Activated T-cell treated with anti-CD3 and anti-CD28 coated beads, Interleukin-2, amount 50 U/mL, for 4 hours (primary cell): ENCODE data around the gene RPS18. TPM values are rescaled to one million over a fixed set of nuclear protein-coding genes. Genes with fewer than 3 reads are reported as not detected.
"Not testable (repeated sequence)": the region's sequence is repeated elsewhere in the genome, so short reads cannot be mapped to it uniquely, and the experiment has no call there.

ENCODE experiments used
- ATAC-seq, 2 donors: fragments of 200-7000 bp; cut with Tn5 transposase; one replicate each; pipeline ENCODE4 v1.10.0; 2021
- DNase-seq: peaks from one replicate; pipeline ENCODE4 v3.0.0-alpha.2; 2020
- H3K27me3 Mint-ChIP-seq: one replicate; pipeline ENCODE4 v1.8.0; 2021; ENCODE audit warnings: low read depth, mixed read lengths
- H3K36me3 Mint-ChIP-seq: one replicate; pipeline ENCODE4 v1.8.0; 2022; ENCODE audit warnings: mixed read lengths; ENCODE audit not compliant: insufficient read depth
- H3K4me1 Mint-ChIP-seq: one replicate; pipeline ENCODE4 v1.8.0; 2021; ENCODE audit warnings: low read depth, mixed read lengths
- H3K4me3 Mint-ChIP-seq: one replicate; pipeline ENCODE4 v1.8.0; 2021; ENCODE audit warnings: mild to moderate bottlenecking, moderate library complexity, mixed read lengths
- H3K9me3 Mint-ChIP-seq: one replicate; pipeline ENCODE4 v1.8.0; 2021; ENCODE audit warnings: mixed read lengths
- total RNA-seq, 3 donors: library from RNA; stranded (reverse); gene quantifications; one replicate each; pipeline ENCODE4 v1.2.1, GENCODE V29; 2021

RPS18 gene
- total RNA-seq, 3 donors from 2014 or later, result 4,231 to 4,415 (median 4,409) TPM

DNA sequence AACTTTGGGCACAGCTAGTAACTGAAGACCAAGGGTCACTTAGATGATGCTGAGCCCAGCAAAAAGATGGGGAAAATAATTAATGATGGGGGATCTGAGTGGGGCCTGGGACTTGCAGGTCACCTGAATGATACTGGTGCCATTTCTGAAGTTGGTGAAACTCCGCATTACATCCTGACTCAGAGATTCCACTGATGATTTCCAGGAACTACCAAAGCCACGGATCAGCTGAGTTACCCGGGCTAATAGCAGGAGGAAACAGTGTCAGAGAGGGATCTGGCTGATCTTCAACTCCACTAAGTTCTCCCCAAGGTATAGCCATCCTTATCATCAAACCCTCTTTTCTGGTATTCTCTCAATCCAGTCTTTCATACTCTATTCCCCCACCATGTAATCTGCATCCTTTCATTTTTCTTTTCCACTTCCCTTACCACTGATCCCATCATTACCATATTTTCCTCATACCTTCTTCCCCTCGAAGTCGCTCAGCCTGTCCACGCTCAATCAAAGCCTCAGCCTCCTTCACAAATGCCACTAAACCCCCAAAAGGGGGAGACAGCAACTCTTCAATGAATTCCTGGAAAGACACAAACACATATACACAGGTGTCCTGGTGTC lies 20.4 kb upstream of the RPS18 start:
- Mint-ChIP-seq H3K9me3 (no peaks in the 10 kb centered on the region), H3K4me1 (peaks cover 36% of the 10 kb centered on the region), H3K27me3 (no peaks in the 10 kb centered on the region), H3K36me3 (peaks cover 11% of the 10 kb centered on the region), H3K4me3 (peak overlapping the region; percentile 7)
- ATAC-seq, result no peak
- no peak for DNase-seq

DNA sequence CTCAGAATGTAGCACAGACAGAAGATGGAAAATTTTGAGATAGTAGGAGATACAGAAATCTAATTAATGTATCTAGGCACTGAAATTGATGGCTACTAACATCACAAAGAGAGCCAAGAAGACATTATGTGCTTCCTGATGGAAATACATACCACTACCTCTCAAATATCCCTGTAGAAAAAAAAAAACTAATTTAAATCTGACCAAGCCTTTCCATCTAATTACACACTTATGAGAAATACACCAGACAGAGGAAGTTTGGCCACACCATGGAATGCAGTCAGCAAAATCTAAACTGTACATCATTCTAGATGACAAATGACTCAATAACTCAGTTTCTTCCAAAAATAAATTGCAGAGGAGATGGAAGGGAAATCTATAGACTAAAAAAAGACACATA lies 19.1 kb upstream of the RPS18 start:
- peaks cover 36% of the 10 kb centered on the region for H3K4me1 Mint-ChIP-seq
- no peak for ATAC-seq
- H3K4me3 Mint-ChIP-seq, result no peak overlapping the region

GRCh38 chr6:33254591-33254990 lies 17.3 kb upstream of the RPS18 start:
- Mint-ChIP-seq H3K4me1 (peaks cover 23% of the 10 kb centered on the region), H3K36me3 (peaks cover 11% of the 10 kb centered on the region), H3K27me3 (no peaks in the 10 kb centered on the region), H3K4me3 (no peak overlapping the region), H3K9me3 (no peaks in the 10 kb centered on the region)
- no peak for ATAC-seq
- no peak for DNase-seq

More for the DNA sequence above, 19.1 kb upstream of the RPS18 start:
- no peak for DNase-seq
- no peaks in the 10 kb centered on the region for H3K27me3 Mint-ChIP-seq
- no peaks in the 10 kb centered on the region for H3K9me3 Mint-ChIP-seq
- H3K36me3 Mint-ChIP-seq, result peaks cover 11% of the 10 kb centered on the region

- Mint-ChIP-seq H3K4me3 (no peak overlapping the region), H3K4me1 (no peaks in the 10 kb centered on the region), H3K9me3 (no peaks in the 10 kb centered on the region), H3K36me3 (peaks cover 17% of the 10 kb centered on the region), H3K27me3 (no peaks in the 10 kb centered on the region)
- ATAC-seq, result no peak
- no peak for DNase-seq
Observed at GRCh38 chr6:33259032-33259431, 12.8 kb upstream of the RPS18 start.

- not testable (repeated sequence) for H3K4me3 Mint-ChIP-seq, H3K27me3 Mint-ChIP-seq, H3K9me3 Mint-ChIP-seq, DNase-seq, H3K4me1 Mint-ChIP-seq, ATAC-seq
- peaks cover 41% of the 10 kb centered on the region for H3K36me3 Mint-ChIP-seq
Observed at GRCh38 chr6:33262490-33262889, 9.4 kb upstream of the RPS18 start.

DNA sequence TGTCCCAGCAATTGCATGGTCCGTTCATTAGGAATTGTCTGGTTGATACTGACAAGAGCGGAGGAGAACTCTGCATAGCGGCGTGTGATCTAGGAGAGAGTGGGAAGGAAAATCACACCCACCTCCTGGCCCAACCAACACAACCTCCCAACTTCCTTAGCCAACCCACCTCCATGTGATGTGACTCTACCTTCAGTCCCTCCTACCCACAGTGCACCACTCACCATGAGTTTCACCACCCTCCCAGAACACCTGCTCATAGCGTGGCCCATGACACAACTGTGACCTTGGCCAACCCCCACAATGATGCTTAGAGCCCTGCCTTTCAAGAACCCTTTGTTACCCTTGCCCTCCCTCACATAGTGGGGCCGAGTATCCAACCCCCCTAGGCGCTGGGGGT lies 7.9 kb upstream of the RPS18 start:
- no peak overlapping the region for H3K4me3 Mint-ChIP-seq
- no peak for DNase-seq
- H3K36me3 Mint-ChIP-seq, result peaks cover 52% of the 10 kb centered on the region
- ATAC-seq, result peak in 1 of 2 donors; percentile 43
- H3K4me1 Mint-ChIP-seq, result no peaks in the 10 kb centered on the region
- no peaks in the 10 kb centered on the region for H3K27me3 Mint-ChIP-seq
- H3K9me3 Mint-ChIP-seq, result no peaks in the 10 kb centered on the region

DNA sequence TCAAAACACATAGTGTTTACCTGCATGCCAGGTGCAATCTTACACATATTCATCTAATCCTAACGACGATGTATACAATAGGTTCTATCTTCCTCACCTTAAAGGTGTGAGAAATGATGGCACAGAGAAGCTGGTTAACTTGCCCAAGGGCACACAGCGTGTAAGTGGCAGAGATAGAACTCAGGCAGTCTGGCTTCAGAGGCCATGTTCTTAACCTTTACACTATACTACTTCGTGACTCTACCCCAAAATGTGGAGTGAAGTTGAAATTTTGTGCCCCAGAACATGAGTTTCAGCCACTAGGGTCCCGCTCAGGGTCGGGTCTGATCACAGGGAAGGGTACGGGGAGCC lies 783 bp upstream of the RPS18 start:
- no peak for DNase-seq
- ATAC-seq, result peak; percentile 17 to 29
- Mint-ChIP-seq H3K9me3 (no peaks in the 10 kb centered on the region), H3K36me3 (peaks cover 63% of the 10 kb centered on the region), H3K4me1 (peaks cover 41% of the 10 kb centered on the region), H3K4me3 (peak overlapping the region; percentile 96), H3K27me3 (no peaks in the 10 kb centered on the region)

- Mint-ChIP-seq H3K4me3 (peak overlapping the region; percentile 96), H3K27me3 (no peaks in the 10 kb centered on the region), H3K4me1 (peaks cover 50% of the 10 kb centered on the region), H3K9me3 (no peaks in the 10 kb centered on the region), H3K36me3 (peaks cover 57% of the 10 kb centered on the region)
- no peak for DNase-seq
- peak; percentile 7 for ATAC-seq
Observed at GRCh38 chr6:33272275-33273128, 627 bp downstream of the RPS18 start.

DNA sequence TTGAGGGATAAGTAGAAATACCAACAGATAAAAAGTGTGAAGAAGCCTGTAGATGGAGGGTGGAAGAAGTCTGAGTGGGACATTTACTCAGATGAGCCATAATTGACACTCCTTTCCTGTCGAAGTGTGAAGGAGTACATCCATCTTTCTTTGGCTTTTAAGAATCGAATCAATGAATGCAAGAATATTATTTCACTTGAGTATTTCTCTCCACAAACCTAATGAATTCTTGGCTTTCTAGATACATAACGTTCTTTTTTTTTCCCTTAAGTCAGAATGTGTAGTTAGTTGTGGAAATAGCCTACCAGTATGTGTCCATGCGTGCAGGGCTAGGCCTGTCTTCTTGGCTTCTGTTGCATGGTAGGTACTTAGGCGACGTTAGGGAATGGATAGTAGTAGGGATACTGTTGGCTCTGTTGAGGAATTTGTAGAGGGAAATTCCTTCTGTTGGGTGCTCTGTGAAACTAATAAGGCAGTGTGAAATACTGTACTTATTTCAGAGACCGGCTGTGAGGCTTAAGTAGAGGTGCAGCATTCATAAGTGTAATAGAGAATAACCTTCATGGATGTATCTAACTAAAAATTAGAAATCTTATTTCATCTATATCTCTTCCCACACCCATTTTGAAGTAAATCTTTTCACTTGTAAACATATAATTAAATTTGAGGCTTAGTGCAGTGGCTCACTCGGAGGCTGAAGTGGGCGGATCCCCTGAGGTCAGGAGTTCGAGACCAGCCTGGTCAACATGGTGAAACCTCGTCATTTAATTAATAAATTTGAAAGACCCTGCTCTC lies 1.5 kb downstream of the RPS18 start:
- no peaks in the 10 kb centered on the region for H3K9me3 Mint-ChIP-seq
- ATAC-seq, result no peak
- no peak for DNase-seq
- H3K4me1 Mint-ChIP-seq, result peaks cover 56% of the 10 kb centered on the region
- peak overlapping the region; percentile 96 for H3K4me3 Mint-ChIP-seq
- H3K36me3 Mint-ChIP-seq, result peaks cover 50% of the 10 kb centered on the region
- H3K27me3 Mint-ChIP-seq, result no peaks in the 10 kb centered on the region

DNA sequence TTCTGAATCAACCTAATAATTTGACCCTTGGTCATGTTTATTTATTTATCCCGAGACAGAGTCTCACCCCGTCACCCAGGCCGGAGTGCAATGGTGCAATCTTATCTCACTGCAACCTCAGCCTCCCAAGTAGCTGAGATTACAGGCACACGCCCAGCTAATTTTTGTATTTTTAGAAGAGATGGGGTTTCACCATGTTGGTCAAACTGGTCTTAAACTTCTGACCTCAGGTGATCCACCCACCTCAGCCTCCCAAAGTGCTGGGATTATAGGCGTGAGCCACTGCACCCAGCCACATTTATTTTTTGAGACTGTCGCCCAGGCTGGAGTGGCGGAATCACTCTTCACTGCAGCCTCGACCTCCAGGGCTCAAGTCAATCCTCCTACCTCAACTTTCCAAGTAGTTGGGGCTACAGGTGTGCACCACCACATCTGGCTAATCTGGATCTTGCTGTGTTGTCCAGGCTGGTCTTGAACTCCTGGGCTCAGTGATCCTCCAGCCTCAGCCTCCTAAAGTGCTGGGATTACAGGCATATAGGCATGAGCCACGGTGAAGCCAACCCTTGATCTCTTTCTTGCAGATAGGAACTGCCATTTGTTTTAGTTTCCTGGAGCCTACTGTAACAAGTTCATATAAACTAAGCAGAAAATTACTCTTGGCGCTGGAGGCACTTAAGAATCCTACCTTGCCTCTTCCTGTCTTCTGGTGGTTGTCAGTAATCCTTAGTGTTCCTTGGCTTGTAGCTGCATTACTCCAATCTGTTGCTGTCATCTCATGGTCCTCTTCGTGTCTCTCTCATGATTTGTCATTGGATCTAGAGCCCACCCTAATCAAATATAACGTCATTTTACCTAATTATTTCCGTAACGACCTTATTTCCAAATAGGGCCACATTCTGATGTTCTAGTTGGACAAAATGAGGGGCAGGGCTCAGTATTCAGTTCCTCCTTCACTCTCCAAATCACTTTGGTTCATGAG lies 2.3 kb downstream of the RPS18 start:
- H3K36me3 Mint-ChIP-seq, result peaks cover 46% of the 10 kb centered on the region
- ATAC-seq, result no peak

GRCh38 chr6:33275795-33276580 lies 4.1 kb downstream of the RPS18 start:
- DNase-seq, H3K9me3 Mint-ChIP-seq, ATAC-seq, H3K27me3 Mint-ChIP-seq: not testable (repeated sequence)
- H3K4me3 Mint-ChIP-seq, result peak overlapping the region; percentile 96
- H3K4me1 Mint-ChIP-seq, result peaks cover 53% of the 10 kb centered on the region
- H3K36me3 Mint-ChIP-seq, result peaks cover 44% of the 10 kb centered on the region

More for the DNA sequence above, 2.3 kb downstream of the RPS18 start:
- Mint-ChIP-seq H3K9me3 (no peaks in the 10 kb centered on the region), H3K4me1 (peaks cover 58% of the 10 kb centered on the region), H3K4me3 (peak overlapping the region; percentile 96), H3K27me3 (no peaks in the 10 kb centered on the region)
- DNase-seq, result no peak

DNA sequence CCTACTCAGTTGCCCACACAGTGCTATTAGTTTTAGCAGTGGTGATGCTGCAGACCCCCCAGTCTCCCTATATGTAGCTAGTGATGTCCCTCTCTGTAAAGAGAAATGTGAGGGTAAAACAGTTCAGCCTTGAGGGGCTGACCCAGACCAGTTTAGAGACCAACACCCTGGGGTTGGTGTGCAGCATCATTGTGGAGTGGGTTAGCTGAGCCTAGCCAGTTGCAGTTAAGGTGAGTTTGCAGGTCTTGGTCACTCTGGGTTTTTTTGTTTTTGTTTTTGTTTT lies 4.6 kb downstream of the RPS18 start:
- H3K36me3 Mint-ChIP-seq, result peaks cover 44% of the 10 kb centered on the region

More for the DNA sequence above, 4.6 kb downstream of the RPS18 start:
- H3K4me3 Mint-ChIP-seq, result peak overlapping the region; percentile 96
- ATAC-seq (no peak), DNase-seq (no peak)
- H3K9me3 Mint-ChIP-seq, result no peaks in the 10 kb centered on the region
- no peaks in the 10 kb centered on the region for H3K27me3 Mint-ChIP-seq
- peaks cover 52% of the 10 kb centered on the region for H3K4me1 Mint-ChIP-seq
